Ishikawa (cell line): ENCODE data around the gene HIF1A.

Experiments used
- CEBPB ChIP-seq: IDR thresholded peaks from 2 replicates; pipeline ENCODE4 v1.6.1; 2012
- CREB1 ChIP-seq: IDR thresholded peaks from 2 replicates; pipeline ENCODE4 v1.6.1; 2012; ENCODE audit warnings: low read depth
- EGR1 ChIP-seq: IDR thresholded peaks from 2 replicates; pipeline ENCODE4 v1.6.1; 2012
- EP300 ChIP-seq: IDR thresholded peaks from 2 replicates; pipeline ENCODE4 v1.6.1; 2012; ENCODE audit warnings: borderline replicate concordance
- FOXM1 ChIP-seq: IDR thresholded peaks from 2 replicates; pipeline ENCODE4 v1.6.1; 2012; ENCODE audit warnings: low read depth, borderline replicate concordance
- MAX ChIP-seq: IDR thresholded peaks from 2 replicates; pipeline ENCODE4 v1.6.1; 2012
- NFIC ChIP-seq: IDR thresholded peaks from 2 replicates; pipeline ENCODE4 v1.6.1; 2012
- RAD21 ChIP-seq: IDR thresholded peaks from 2 replicates; pipeline ENCODE4 v1.6.1; 2012; ENCODE audit warnings: low read depth
- REST ChIP-seq: IDR thresholded peaks from 2 replicates; pipeline ENCODE4 v1.6.1; 2012; ENCODE audit warnings: low read depth, mild to moderate bottlenecking
- TAF1 ChIP-seq: IDR thresholded peaks from 2 replicates; pipeline ENCODE4 v1.6.1; 2012; ENCODE audit warnings: low read depth, mild to moderate bottlenecking
- TCF12 ChIP-seq: IDR thresholded peaks from 2 replicates; pipeline ENCODE4 v1.6.1; 2012; ENCODE audit warnings: low read depth
- TEAD4 ChIP-seq: IDR thresholded peaks from 2 replicates; pipeline ENCODE4 v1.6.1; 2012
- USF1 ChIP-seq: IDR thresholded peaks from 2 replicates; pipeline ENCODE4 v1.6.1; 2012
- YY1 ChIP-seq: IDR thresholded peaks from 2 replicates; pipeline ENCODE4 v1.6.1; 2012; ENCODE audit warnings: low read depth
- ZBTB7A ChIP-seq: IDR thresholded peaks from 2 replicates; pipeline ENCODE4 v1.6.1; 2012; ENCODE audit warnings: low read depth

HIF1A gene

GRCh38 chr14:61733972-61734371 is 38.7 kb downstream of the HIF1A start:
- TF ChIP-seq EP300 (no peak), TAF1 (no peak), USF1 (no peak), CREB1 (no peak), ZBTB7A (no peak), REST (no peak), TEAD4 (no peak), NFIC (no peak), CEBPB (no peak), YY1 (no peak), EGR1 (no peak), TCF12 (no peak), FOXM1 (no peak), RAD21 (no peak), MAX (no peak)

- TF ChIP-seq MAX, result no peak
- no peak for TF ChIP-seq TAF1
- TF ChIP-seq TEAD4, result no peak
- no peak for TF ChIP-seq RAD21
- no peak for TF ChIP-seq REST
- no peak for TF ChIP-seq CEBPB
- TF ChIP-seq EGR1, result no peak
- TF ChIP-seq USF1, result no peak
- TF ChIP-seq NFIC, result no peak
- no peak for TF ChIP-seq EP300
- TF ChIP-seq CREB1, result no peak
- no peak for TF ChIP-seq TCF12
- TF ChIP-seq FOXM1, result no peak
- no peak for TF ChIP-seq ZBTB7A
- TF ChIP-seq YY1, result no peak
Observed at GRCh38 chr14:61736751-61737150, 41.4 kb downstream of the HIF1A start.

GRCh38 chr14:61737915-61738314 is 42.6 kb downstream of the HIF1A start:
- TF ChIP-seq FOXM1, result no peak
- no peak for TF ChIP-seq EGR1
- TF ChIP-seq REST, result no peak
- no peak for TF ChIP-seq RAD21
- no peak for TF ChIP-seq TCF12
- no peak for TF ChIP-seq MAX
- no peak for TF ChIP-seq TAF1
- TF ChIP-seq CEBPB, result no peak

GRCh38 chr14:61739133-61739532 is 43.8 kb downstream of the HIF1A start:
- TF ChIP-seq FOXM1 (no peak), NFIC (no peak), EGR1 (no peak), CEBPB (no peak), USF1 (no peak)
